HG03060 (cell line): ENCODE measurements around the gene STK33.

Experiments used
- ATAC-seq: cut with Tn5 transposase; IDR thresholded peaks from one replicate; pipeline ENCODE4 v1.9.1; 2021; ENCODE audit warnings: low read depth, moderate number of reproducible peaks; ENCODE audit not compliant: unreplicated experiment

The STK33 gene

DNA sequence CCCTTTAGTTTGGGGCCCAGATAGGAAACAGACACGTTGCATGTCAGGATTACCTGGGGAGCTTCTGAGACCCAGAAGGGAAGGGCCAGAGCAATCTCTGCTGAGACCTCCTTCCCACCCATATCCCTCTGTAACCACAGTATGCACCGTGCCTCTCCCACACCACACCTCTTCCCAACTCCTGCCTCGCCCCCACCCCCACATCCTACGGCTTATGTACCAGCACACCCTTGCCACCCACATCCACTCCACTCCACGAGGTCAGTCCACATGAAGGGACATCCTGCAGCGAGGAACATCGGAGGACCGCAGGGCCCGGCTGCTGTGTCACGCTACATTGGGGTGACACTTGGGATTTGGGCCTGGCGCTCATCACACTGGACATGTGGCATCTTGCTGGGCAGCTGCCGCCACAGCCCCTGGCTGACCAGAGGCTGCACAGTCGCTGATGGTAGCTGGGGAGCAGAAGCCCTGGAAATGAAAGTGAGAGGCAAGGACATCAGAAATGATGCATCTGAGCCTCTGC, 212.1 kb downstream of the STK33 start:
- no peak for ATAC-seq

GRCh38 chr11:8381343-8381742, 212.7 kb downstream of the STK33 start:
- ATAC-seq = no peak

DNA sequence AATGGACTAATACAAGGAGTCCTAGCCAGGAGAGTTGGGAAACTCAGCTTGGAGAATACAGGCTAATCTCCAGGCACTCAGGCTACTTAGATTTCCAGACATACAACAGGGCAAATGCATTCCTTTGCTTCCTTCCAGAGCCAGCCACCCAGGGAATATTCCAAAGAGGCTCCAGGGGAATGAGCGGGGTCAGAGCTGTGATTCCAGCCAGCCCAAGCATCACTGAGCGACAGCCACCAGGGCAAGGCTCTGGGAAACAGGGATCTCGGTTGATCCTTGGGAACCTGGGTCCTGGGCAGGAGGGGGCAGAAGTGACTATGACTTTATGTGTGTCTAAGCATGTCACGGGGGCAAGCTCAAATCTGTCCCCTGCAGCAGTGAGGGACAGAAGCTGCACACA, 218.1 kb downstream of the STK33 start:
- ATAC-seq = no peak

DNA sequence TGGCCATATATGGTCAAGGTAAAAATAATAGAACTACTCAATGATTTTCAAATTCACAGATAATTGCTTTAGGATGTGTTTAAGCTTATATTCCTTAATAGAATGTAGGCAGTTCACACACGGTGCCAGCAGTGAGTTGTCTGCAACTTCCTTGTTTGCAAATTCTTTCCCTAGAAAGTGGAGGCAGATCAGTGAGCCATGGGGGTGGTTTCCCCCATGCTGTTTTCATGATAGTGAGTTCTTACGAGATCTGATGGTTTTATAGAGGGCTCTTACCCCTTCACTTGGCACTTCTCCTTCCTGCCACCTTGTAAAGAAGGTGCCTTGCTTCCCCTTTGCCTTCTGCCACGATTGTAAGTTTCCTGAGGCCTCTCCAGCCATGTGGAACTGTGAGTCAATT, 218.6 kb downstream of the STK33 start:
- no peak for ATAC-seq

DNA sequence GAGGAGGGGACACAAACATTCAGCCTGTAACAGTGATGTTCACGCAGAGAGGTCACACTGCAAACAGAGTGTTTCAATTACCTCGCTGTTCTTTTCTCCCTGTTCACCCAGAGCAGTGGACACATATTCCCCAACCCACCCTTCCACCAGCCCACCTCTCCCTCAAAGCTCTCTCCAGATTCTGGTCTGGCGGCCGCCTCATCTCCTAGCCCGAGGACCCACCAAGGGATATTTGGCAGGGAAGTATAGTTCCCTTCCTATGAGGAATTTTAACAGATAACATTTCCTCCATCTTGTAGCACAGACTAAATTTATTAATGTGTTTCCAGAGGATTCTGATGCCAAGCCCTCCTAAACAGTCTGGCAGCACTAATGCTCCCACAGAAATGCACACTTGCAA, 219.3 kb downstream of the STK33 start:
- ATAC-seq = no peak

- no peak for ATAC-seq
These were observed 220.3 kb downstream of the STK33 start for GRCh38 chr11:8373519-8374432.

DNA sequence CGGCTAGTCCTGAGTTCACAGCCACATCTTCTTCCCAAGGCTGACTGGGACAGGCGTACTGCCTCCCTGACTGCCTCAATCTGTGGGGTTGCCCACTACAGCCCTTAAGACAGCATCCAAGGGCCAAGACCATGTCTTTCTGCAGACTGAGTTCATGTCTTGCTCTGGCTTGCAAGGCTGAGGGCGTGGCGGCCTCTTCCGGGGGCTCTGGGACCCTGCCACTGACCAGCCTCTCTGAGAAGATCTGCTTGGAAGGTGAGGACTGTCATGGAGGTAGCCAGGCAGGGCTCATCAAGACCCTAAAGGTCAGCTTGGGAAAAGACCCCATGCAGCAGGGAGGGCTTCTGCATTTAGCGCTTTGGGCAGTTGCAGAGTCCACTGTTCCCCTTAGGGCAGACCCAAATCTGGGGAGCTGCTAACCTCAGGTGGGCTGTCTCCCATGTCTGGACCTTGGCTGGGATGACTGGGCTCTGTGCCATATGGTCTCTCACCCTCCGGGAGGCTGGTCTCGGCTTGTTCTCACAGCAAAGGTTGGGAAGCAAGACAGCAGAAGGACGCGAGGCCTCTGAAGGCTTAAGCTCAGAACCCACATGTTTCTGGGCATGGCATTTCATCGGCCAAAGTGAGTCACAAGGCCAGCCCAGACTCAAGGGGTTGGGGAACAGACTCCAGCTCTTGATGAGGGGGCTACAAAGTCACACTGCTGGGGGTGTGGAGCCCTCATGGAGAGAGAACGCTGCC, 221.2 kb downstream of the STK33 start:
- no peak for ATAC-seq

DNA sequence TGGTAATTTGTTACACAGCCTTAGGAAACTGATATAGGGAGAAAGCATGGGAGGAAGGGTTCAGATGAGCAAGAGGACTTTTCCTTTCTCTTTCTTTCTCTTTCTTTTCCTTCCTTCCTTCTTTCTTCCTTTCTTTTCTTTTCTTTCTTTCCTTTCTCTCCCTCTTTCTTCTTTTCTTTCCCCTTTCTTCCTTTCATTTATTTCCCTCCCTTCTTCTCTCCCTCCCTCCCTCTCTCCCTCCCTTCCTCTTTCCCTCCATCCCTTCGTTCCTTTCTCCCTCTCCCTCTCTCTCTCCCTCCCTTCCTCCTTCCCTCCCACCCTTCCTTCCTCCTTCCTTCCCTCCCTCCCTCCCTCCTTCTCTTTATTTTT, 222.5 kb downstream of the STK33 start:
- ATAC-seq = no peak

GRCh38 chr11:8370812-8371515, 223.1 kb downstream of the STK33 start:
- no peak for ATAC-seq

- no peak for ATAC-seq
These were observed 224.3 kb downstream of the STK33 start for GRCh38 chr11:8369592-8370205.

DNA sequence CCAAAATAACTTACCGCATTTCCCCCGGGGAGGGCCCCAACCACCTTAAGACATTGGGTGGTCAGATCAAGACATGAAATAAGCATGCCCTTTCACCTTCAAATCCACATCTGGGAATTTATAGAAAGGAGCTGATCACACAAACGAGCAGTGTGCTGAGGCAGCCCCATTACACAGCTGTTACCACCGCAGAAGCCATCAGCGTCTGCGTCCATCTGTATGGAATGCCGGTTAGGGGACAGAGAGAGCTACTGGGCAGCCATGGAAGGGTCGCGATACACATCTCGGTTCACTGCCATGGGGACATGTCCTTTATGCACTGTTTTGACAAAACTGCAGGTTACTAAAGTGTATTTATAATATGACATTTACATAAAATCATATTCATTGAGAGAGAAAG, 225.3 kb downstream of the STK33 start:
- no peak for ATAC-seq

GRCh38 chr11:8368194-8368593, 225.8 kb downstream of the STK33 start:
- no peak for ATAC-seq

- no peak for ATAC-seq
These were observed 227.7 kb downstream of the STK33 start for GRCh38 chr11:8366316-8366715.

DNA sequence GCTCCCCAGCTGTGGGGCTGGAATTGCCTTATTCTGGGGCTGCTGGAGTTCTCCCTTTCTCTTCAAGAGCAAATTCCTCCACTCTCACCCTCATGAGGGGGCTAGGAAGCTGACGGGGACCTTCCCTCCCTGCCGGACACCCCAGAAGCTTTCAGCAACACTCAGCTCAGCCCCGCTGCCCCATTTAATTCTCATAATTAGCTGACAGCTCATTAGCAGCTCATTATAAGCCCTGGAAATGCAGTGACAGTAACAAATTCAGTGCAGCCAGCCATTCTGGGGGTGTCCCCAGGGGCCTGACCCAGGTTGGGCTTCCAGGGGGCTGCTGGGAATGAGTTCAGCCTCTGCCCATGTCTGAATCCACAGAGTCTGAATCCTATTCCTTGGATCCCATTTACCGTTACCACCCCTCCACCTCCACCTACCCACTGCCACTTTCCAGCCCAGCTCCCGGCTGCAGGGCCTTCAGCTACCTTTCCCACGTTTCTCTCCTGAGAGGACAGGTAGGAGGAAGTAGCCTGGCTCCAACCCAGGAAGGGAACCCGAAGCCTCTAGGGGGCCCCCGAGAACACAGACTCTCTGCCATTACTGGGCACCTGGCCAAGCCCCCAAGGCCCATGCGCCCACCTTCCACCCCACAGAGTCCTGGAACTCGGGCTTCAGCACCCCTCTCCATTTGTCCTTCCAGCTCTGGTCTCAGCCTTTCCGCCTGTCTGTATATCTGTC, 228.6 kb downstream of the STK33 start:
- no peak for ATAC-seq

DNA sequence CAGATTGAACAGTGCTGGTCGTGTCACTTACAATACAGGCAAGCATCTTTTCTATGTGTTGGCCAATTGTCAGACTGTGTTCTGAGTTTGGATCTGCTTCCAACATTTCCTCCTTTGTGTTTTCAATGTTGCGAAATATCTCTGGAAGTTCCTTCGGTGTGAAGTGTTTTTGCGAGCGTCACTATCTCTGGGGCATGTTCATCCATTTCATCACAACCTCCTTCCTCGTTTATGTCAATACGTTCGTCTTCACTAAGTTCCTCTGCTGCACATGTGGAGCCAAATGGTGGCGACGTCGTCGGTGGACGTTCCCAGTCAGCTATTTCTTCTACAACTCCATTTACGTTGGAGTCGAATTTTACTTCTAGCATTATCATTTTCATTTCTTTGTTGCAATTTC, 230.1 kb downstream of the STK33 start:
- no peak for ATAC-seq

DNA sequence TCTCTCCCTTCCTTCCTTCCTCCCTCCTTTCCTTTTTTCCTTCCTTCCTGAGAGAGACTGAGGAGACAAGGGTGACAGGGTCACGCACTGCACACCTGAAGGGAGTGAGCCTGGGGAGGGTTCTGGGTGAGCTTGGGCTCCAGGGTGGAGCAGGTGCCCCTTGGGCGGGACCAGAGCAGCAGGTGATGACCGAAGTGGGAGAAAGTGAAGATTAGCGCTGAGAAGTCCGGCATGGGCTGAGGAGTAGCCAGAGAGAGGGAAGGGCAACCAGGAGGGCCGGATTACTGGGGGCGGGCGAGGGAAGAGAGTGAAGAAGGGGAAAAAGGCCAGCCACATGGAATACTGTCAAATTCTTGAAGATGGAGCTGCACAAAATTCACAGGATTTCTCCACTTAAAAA, 231.1 kb downstream of the STK33 start:
- no peak for ATAC-seq

- no peak for ATAC-seq
These were observed 231.5 kb downstream of the STK33 start for GRCh38 chr11:8362491-8362890.

DNA sequence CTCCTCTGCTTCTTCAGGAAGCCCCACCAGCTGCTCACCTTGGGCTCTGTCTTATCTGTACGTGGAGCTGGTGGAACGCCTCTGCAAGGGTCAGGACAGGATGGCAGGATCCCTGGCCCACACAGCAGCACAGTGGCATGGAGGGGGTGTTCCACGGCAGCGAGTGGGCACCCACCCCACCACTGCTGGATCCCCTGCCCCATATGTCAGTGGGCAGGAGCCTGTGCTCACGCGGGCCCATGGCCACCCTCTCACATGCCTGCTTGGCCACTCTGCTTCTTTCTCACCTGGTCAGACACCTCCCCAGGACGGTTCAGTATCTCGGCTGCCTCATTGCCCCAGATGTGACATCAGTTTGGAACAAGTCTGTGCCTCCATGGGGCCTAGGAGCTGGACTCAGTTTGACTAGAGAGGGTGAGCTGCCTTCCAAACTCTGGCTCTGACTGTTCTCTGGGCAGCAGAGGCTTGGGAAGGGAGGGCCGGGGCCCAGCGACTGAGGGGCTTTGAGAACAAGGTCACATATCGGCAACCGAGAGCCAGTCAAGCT, 232.3 kb downstream of the STK33 start:
- ATAC-seq = no peak

- ATAC-seq = no peak
These were observed 232.8 kb downstream of the STK33 start for GRCh38 chr11:8361206-8361605.
